Measurements from ENCODE around the gene IL1RAP.

IL1RAP gene

GRCh38 chr3:190545191-190545590 is 31.3 kb downstream of the IL1RAP start:
- peak in 1 of 2 experiments; percentile 58 for DNase-seq

GRCh38 chr3:190546881-190547510 is 33.1 kb downstream of the IL1RAP start:
- no peak for DNase-seq

GRCh38 chr3:190548031-190548656 is 34.3 kb downstream of the IL1RAP start:
- no peak for DNase-seq

DNA sequence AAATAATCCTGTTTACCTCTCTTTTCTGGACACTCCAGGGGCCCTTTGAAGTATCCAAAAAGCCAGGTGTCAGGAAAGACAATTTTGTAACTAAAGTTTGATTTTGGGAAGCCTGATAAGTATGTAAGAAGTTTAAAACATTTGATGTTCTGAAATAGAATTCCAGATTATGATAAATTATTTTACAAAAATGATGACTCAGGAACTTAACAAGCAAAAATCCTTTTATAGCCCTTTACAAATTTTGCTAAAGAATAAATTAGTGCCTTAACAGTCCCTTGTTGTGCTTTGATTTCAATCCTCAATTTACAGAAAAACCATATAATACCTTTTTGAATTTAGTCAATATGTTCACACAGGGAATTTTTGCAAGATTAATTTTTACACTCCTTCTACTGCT is 38.1 kb downstream of the IL1RAP start:
- DNase-seq: no peak

GRCh38 chr3:190552969-190553759 is 39.3 kb downstream of the IL1RAP start:
- DNase-seq: no peak

DNA sequence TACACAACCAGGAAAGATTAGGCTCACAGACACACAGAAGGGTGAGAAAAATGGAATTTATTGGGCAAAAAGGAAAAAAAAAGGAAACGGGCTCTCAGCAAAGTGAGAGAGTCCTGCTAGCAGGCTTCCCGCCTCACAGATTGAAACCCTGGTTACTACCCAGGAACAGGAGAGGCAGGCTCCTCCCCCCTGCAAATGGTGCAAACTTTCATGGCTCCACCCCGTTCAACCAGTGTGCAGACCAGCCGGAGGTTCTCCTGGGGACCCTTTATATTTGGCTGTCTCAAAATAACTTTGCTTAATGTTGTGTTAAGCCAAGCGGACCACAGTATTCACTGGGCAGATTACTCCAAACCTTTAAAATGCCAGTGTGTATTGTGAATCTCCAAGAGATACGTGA is 40.3 kb downstream of the IL1RAP start:
- DNase-seq: no peak

DNA sequence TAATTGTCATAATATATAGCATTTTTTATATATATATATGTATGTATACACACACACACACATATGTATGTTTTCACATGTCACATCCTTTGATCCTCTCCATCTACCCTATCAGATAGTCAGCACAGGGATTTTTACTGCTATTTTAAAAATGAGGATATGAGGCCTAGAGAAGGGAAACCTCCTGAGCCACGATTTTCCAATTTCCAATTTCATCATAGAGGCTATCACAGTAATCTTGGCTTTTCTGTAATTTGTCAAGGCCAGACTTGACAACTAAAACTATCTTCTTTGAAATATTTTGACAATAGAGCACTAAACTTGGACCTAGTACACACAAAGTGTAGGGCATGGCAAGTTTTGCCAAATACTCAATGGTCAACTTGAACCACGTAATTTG is 42.5 kb downstream of the IL1RAP start:
- no peak for DNase-seq

DNA sequence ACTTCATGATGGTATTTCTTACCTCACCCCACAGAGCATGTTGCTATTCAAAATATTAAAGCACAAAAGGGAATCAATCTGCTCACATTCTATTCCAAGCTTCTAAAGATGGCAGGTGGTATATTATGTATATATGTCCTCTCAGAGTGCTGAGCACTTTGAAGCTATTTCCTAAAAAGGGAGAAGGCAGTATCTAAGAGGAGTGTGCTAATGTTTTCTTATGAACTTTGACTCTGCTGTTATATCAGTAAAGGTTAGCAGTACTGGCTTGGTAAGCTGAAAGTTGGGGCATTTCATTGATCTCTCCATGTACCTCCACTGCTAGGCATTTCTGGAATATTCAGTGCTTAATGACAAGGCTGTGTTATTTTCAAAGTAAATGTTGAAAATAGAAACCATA is 43.4 kb downstream of the IL1RAP start:
- DNase-seq: no peak

DNA sequence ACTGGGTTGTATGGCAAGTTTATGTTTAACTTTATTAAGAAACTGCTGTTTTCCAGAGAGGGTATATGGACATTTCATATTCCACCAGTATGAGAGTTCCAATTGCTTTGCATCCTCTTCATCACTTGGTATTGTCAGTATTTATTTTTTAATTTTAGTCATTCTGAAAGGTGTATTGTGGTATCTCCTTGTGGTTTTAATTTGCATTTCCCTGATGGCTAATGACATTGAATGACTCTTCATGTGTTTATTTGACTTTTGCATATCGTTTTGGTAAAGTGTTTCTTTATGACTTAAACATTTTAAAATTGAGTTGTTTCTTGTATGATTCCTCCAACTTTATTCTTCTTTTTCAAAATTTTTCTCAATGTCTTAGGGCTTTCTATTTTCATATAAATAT is 44.4 kb downstream of the IL1RAP start:
- no peak for DNase-seq

GRCh38 chr3:190558796-190559195 is 44.9 kb downstream of the IL1RAP start:
- DNase-seq: no peak

GRCh38 chr3:190560013-190560895 is 46.4 kb downstream of the IL1RAP start:
- DNase-seq: no peak

DNA sequence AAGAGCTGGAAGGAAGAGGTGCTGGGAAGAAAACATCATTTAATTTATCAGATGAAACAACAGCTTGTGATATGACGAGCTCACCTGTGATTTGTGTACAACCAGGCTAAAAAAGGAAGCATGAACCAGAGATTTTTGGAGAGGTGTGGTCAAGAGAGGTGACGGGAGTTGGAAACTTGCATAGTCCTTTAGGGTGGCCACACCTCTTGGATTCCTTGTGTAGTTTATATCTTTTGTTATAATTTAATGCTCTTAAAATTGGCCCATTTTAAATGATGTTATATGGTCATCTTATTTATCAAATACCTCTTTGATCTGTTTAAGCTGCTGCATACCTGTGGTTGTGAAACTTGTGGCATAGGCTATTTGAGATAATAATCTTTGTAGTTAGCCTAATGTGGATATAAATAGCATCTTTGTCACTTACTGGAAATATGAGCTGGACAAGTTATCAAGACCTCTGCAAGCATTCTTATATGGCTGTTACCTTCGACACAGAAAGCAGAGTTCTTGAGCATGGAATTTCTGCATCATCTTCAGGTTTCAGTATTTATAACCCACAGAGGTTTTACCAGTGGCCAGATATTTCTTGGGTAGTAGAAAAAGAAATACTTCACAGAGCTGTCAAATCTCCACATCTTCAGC is 49.1 kb downstream of the IL1RAP start:
- no peak for DNase-seq

DNA sequence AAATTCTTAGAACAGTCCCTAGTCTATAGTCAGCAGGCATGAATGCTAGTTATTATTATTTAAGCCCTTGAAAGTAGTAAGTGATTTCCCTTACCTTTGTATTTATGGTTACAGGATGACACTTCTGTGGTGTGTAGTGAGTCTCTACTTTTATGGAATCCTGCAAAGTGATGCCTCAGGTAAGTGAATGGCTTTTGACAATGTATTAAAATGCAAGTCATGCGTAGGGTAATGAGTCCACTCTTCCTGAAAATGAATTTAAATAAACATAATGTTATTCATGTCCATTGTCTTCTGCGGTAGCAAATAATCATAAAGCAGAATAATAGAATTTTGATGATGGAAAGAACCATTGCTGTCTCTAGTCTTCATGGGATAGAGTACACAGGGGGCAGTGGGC is 50.3 kb downstream of the IL1RAP start:
- DNase-seq: no peak

GRCh38 chr3:190566043-190566933 is 52.4 kb downstream of the IL1RAP start:
- peak; percentile 99 for DNase-seq

- DNase-seq: no peak
These were observed 54.2 kb downstream of the IL1RAP start for GRCh38 chr3:190568036-190568435.

DNA sequence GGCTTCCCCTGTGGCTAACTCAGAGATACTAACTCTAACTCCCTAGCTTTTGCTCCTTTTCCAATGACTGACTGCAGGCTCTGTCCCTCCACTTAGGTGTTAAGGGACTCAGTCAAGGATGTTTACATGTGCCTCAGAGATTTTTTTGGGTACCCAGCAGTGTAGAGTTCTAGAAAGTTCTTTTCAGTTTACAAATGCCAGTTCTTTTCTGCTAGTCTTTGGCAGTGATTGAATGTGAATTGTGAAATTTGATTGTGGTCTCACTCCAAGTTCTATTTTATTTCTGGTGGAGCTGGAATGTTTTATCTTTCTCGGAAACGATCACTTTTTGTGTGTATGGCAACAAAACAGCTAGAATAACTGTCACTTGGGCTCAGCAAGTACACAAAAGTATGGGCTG is 60.6 kb downstream of the IL1RAP start:
- no peak for DNase-seq

DNA sequence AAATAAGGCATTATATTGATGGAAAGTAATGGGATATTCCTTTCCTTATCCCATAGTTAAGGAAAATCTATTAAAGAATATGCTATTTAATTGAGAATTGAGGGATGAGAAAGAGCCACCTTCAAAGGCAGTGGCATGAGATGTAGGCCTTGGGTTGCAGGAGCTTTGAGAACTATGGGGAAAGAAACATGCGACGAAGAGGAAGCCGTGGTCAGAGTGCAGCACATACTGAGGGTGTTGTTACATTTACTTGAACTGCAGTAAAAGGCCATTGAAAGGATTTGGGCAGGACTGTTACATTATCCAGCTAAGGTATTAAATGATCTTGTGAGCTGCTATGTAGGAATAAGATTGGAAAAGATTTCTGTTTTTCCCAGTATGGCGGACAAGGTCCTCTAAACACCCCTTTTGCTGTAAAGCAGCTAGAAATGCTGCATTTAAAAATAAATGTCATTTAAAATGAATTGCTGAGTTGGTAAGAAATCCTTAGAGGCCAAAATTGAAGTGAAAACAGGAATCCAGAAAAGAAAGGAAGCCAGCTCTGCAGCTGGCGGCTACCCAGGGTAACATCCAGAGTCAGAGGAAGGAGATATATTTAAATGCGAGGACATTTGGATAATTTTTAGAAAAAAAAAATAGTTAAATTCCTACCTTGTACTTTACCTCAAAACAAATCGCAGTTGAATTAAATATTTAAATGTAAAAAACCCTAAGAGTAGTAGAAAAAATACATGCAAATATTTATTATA is 61.7 kb downstream of the IL1RAP start:
- no peak for DNase-seq

DNA sequence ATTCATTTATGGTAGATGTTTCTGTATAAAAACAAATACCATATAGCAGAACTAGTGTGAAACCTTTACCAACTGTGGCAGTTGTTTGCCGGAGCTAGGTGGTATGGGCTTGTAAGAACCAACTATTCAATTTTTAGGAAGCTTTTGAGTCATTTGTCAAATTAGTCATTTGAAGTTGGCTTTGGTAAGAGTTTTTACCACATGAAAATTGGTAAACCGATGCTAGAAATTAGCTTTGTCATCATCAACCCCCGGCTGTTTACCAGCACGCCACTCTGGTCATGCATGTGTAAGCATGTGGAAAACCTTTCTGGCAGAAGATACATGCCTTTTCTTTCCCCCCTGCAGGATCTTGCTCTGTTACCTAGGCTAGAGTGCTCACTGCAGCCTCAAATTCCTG is 63.3 kb downstream of the IL1RAP start:
- no peak for DNase-seq

DNA sequence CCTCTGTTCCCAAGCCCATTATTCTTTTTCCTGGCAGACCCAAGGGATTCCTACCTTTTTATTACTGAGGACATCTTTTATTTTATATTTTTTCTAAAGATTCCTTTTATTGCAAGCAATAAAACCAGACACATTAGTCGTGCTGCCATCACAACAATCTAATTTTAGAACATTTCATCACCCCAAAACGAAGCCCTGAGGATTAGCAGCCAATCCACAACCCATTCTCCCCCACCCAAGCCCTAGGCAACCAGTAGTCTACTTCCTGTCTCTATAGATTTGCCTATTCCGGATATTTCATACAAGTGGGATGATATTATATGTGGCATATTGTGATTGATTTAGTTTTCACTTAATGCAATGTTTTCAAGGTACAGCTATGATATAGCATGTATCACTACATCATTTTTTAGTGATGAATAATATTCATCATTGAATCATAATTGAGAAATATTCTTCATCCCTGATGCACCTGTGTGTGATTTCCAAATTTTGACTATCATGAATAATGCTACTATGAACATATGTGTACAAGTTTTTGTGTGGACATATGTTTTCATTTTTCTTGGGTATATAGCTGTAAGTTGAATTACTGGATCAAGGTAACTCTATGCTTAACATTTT is 65.7 kb downstream of the IL1RAP start:
- DNase-seq: no peak

- DNase-seq: no peak
These were observed 66.5 kb downstream of the IL1RAP start for GRCh38 chr3:190580417-190580816.
